HCT116 (cell line): ENCODE results near the gene DKK1. TPM values are rescaled to one million over a fixed set of nuclear protein-coding genes. Genes with fewer than 3 reads are reported as not detected.

Experiments used
- ATAC-seq: fragments of 200-7000 bp; cut with Tn5 transposase; 2 replicates; pipeline ENCODE4 v1.9.1; 2020; ENCODE audit warnings: mild to moderate bottlenecking, moderate library complexity
- BruUV-seq: library from RNA; stranded (reverse); fragments of 400-500 nt; replicated peaks from 2 replicates; lab custom pipeline; 2021; lab: Mats Ljungman, UMichigan
- CTCF ChIA-PET: fragments of 300-600 bp; sonication (Branson Sonifier 250); formaldehyde crosslinking; loops from one replicate; lab custom pipeline; 2021; ENCODE audit warnings: antibody characterized with exemption; lab: Charles Lee
- POLR2A ChIA-PET: fragments of 300-600, 350-600 bp; sonication (Branson Sonifier 250); formaldehyde crosslinking; loops from one replicate; lab custom pipeline; 2021; ENCODE audit warnings: antibody characterized with exemption; lab: Charles Lee
- RAD21 ChIA-PET, 2 experiments: fragments of 300-600 bp; sonication (Branson Sonifier 250); formaldehyde crosslinking; loops; one replicate each; lab custom pipeline; 2023; ENCODE audit warnings: low total read pairs in 2 of 2; ENCODE audit not compliant: uncharacterized antibody in 2 of 2, unreplicated experiment in 2 of 2, low non-redundant PET in 1 of 2; lab: Charles Lee
- DNase-seq: peaks from one replicate; pipeline ENCODE4 v3.0.0-alpha.2; 2010; ENCODE audit warnings: low read depth, low spot score
- H2AFZ ChIP-seq: fragments of 200-600 bp; shearing (Covaris generic), sonication (generic); 2 replicates; pipeline ENCODE4 v1.6.1; 2017; ENCODE audit warnings: low read depth, mixed run types, mixed read lengths, antibody characterized with exemption, low read length; ENCODE audit not compliant: poor library complexity, severe bottlenecking
- H3K27ac ChIP-seq: 2 replicates; pipeline ENCODE4 v1.5.1; 2012; ENCODE audit warnings: low read depth, low read length
- H3K27me3 ChIP-seq: fragments of 200-600 bp; sonication (generic); 2 replicates; pipeline ENCODE4 v1.6.1; 2016; ENCODE audit warnings: mixed run types, low read length, mixed read lengths; ENCODE audit not compliant: insufficient read depth
- H3K36me3 ChIP-seq, 2 experiments: fragments of 200-500 bp in 1 of 2; fragments of 200-600 bp in 1 of 2; sonication (Bioruptor generic) in 1 of 2; sonication (generic) in 1 of 2; 2 replicates each; pipeline versions ENCODE4 v1.5.1 to v1.6.1; 2014 to 2016; ENCODE audit warnings: low read length in 2 of 2, inconsistent platforms in 1 of 2, mixed read lengths in 1 of 2, mixed run types in 1 of 2; ENCODE audit not compliant: insufficient read depth in 2 of 2, control insufficient read depth in 1 of 2
- H3K4me1 ChIP-seq, 2 experiments: fragments of 200-600 bp in 1 of 2; sonication (generic) in 1 of 2; 2 replicates each; pipeline versions ENCODE4 v1.5.1 to v1.6.1; 2012 to 2017; ENCODE audit warnings: low read length in 2 of 2, inconsistent platforms in 1 of 2, mild to moderate bottlenecking in 1 of 2, mixed read lengths in 1 of 2, mixed run types in 1 of 2, moderate library complexity in 1 of 2; ENCODE audit not compliant: insufficient read depth in 2 of 2, control insufficient read depth in 1 of 2
- H3K4me2 ChIP-seq: fragments of 200-600 bp; sonication (generic); 2 replicates; pipeline ENCODE4 v1.6.1; 2017; ENCODE audit warnings: mixed run types, low read length, mixed read lengths
- H3K4me3 ChIP-seq, 2 experiments: fragments of 200-600 bp in 1 of 2; sonication (generic) in 1 of 2; replicated peaks in 1 of 2; 2 replicates each; pipeline ENCODE4 v1.5.1; 2011 to 2016; ENCODE audit warnings: low read length in 2 of 2, control low read depth in 1 of 2, low read depth in 1 of 2, mild to moderate bottlenecking in 1 of 2, mixed read lengths in 1 of 2, mixed run types in 1 of 2
- H3K79me2 ChIP-seq: fragments of 200-600 bp; sonication (generic); 2 replicates; pipeline ENCODE4 v1.6.1; 2017; ENCODE audit warnings: mild to moderate bottlenecking, mixed run types, low read length, moderate library complexity, mixed read lengths; ENCODE audit not compliant: insufficient read depth
- H3K9ac ChIP-seq: fragments of 200-600 bp; sonication (generic); 2 replicates; pipeline ENCODE4 v1.6.1; 2016; ENCODE audit warnings: low read length, mixed read lengths
- H3K9me2 ChIP-seq: fragments of 200-600 bp; sonication (generic), shearing (Covaris generic); 2 replicates; pipeline ENCODE4 v1.6.1; 2017; ENCODE audit warnings: mixed run types, mild to moderate bottlenecking, moderate library complexity; ENCODE audit not compliant: insufficient read depth
- H3K9me3 ChIP-seq, 2 experiments: fragments of 200-500 bp in 1 of 2; fragments of 200-600 bp in 1 of 2; sonication (Bioruptor generic) in 1 of 2; sonication (generic) in 1 of 2; 2 replicates each; pipeline ENCODE4 v1.6.1; 2014 to 2017; ENCODE audit warnings: low read length in 2 of 2, mixed read lengths in 2 of 2, inconsistent platforms in 1 of 2, low read depth in 1 of 2, mild to moderate bottlenecking in 1 of 2, mixed run types in 1 of 2, moderate library complexity in 1 of 2; ENCODE audit not compliant: control insufficient read depth in 1 of 2, insufficient read depth in 1 of 2
- H4K20me1 ChIP-seq: fragments of 200-600 bp; sonication (generic), shearing (Covaris generic); 2 replicates; pipeline ENCODE4 v1.6.1; 2017; ENCODE audit warnings: mixed run types, mild to moderate bottlenecking, moderate library complexity; ENCODE audit not compliant: insufficient read depth
- CBX3 ChIP-seq: IDR thresholded peaks from 2 replicates; pipeline ENCODE4 v1.6.1; 2012; ENCODE audit warnings: low read depth
- CEBPB ChIP-seq: IDR thresholded peaks from 2 replicates; pipeline ENCODE4 v1.6.1; 2012; ENCODE audit warnings: low read depth
- CTCF ChIP-seq, 3 experiments: fragments of 200-600 bp in 1 of 3; sonication (generic) in 1 of 3; IDR thresholded peaks in 2 of 3; conservative IDR thresholded peaks in 1 of 3; 2 replicates each; pipeline ENCODE4 v1.5.1; 2012 to 2017; ENCODE audit warnings: low read depth in 2 of 3, low read length in 2 of 3, antibody characterized with exemption in 1 of 3, borderline replicate concordance in 1 of 3, control low read depth in 1 of 3, mild to moderate bottlenecking in 1 of 3, mixed read lengths in 1 of 3, mixed run types in 1 of 3, moderate library complexity in 1 of 3; ENCODE audit not compliant: insufficient read depth in 1 of 3
- EGR1 ChIP-seq: IDR thresholded peaks from 2 replicates; pipeline ENCODE4 v1.6.1; 2012; ENCODE audit warnings: low read depth
- ELF1 ChIP-seq: IDR thresholded peaks from 2 replicates; pipeline ENCODE4 v1.6.1; 2012; ENCODE audit warnings: low read depth, borderline replicate concordance
- EZH2 ChIP-seq: fragments of 200-600 bp; sonication (generic); IDR thresholded peaks from 2 replicates; pipeline ENCODE4 v1.6.1; 2017; ENCODE audit warnings: antibody characterized with exemption, mixed run types
- EZH2phosphoT487 ChIP-seq: fragments of 200-600 bp; IDR thresholded peaks from 2 replicates; pipeline ENCODE4 v1.6.1; 2018; ENCODE audit warnings: antibody characterized with exemption, borderline replicate concordance
- JUND ChIP-seq: IDR thresholded peaks from 2 replicates; pipeline ENCODE4 v1.6.1; 2012
- POLR2A ChIP-seq: IDR thresholded peaks from 2 replicates; pipeline ENCODE4 v1.7.0; 2011; ENCODE audit warnings: borderline replicate concordance; ENCODE audit not compliant: insufficient read depth, insufficient read length; ENCODE audit errors: extremely low read depth
- RAD21 ChIP-seq: IDR thresholded peaks from 2 replicates; pipeline ENCODE4 v1.6.1; 2012; ENCODE audit warnings: low read depth, mild to moderate bottlenecking
- REST ChIP-seq: IDR thresholded peaks from 2 replicates; pipeline ENCODE4 v1.6.1; 2012; ENCODE audit warnings: low read depth
- SIN3A ChIP-seq: IDR thresholded peaks from 2 replicates; pipeline ENCODE4 v1.6.1; 2012; ENCODE audit warnings: low read depth
- SP1 ChIP-seq: IDR thresholded peaks from 2 replicates; pipeline ENCODE4 v1.6.1; 2012; ENCODE audit warnings: low read depth
- SRF ChIP-seq: IDR thresholded peaks from 2 replicates; pipeline ENCODE4 v1.6.1; 2012; ENCODE audit warnings: low read depth
- YY1 ChIP-seq: IDR thresholded peaks from 2 replicates; pipeline ENCODE4 v1.6.1; 2011; ENCODE audit warnings: low read length, low read depth, moderate library complexity, mild to moderate bottlenecking; ENCODE audit not compliant: insufficient replicate concordance; ENCODE audit errors: extremely low read depth
- ZBTB33 ChIP-seq: IDR thresholded peaks from 2 replicates; pipeline ENCODE4 v1.6.1; 2011; ENCODE audit warnings: mild to moderate bottlenecking, low read length, moderate library complexity; ENCODE audit not compliant: insufficient replicate concordance; ENCODE audit errors: extremely low read depth
- ZFX ChIP-seq: fragments of 450-650 bp; IDR thresholded peaks from 2 replicates; pipeline ENCODE4 v1.6.1; 2017
- ZNF274 ChIP-seq: fragments of 200-500 bp; sonication (Bioruptor generic); IDR thresholded peaks from 2 replicates; pipeline ENCODE4 v1.6.1; 2014; ENCODE audit warnings: mild to moderate bottlenecking, low read depth, low read length, inconsistent platforms
- intact Hi-C: fragments of 100-400 bp; cut with micrococcal nuclease; formaldehyde crosslinking; loops from 2 replicates; pipeline ENCODE4 v1.10.0; 2022
- total RNA-seq: library from RNA; stranded (reverse); gene quantifications from one replicate; pipeline ENCODE4 v1.2.1, GENCODE V29; 2021; ENCODE audit not compliant: unreplicated experiment

DKK1 gene
- total RNA-seq, 1 experiment from 2014 or later = 315 TPM

DNA sequence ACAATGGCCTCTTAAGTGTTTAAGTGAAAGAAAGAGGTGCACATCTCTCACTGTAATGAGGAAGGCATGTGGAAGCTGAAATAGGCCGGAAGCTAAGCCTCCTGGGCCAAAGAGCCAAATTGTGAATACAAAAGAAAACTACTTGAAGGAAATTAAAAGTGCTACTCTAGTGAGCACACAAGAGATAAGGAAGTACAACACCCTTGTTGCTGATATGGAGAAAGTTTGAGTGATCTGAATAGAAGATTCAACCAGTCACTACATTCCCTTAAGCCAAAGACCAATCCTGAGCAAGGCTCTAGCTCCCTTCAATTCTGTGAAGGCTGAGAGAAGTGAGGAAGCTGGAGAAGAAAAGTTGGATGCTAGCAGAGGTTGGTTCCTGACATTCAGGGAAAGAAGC is 8.2 kb downstream of the DKK1 start:
- RAD21 ChIA-PET = no interaction called here
- H3K27me3 ChIP-seq = no peaks in the 10 kb centered on the region
- H3K79me2 ChIP-seq = peaks cover under 1% of the 10 kb centered on the region; the same call in 1 of the 2 replicates
- H4K20me1 ChIP-seq = no peaks in the 10 kb centered on the region
- peak overlapping the region; percentile 51 for H2AFZ ChIP-seq
- ATAC-seq (no peak), DNase-seq (no peak)
- no peaks in the 10 kb centered on the region for H3K9me2 ChIP-seq
- POLR2A ChIA-PET = no interaction called here
- no peak overlapping the region for H3K9ac ChIP-seq
- no peak overlapping the region for H3K4me2 ChIP-seq
- no peak overlapping the region; the same call in 1 of the 2 replicates for H3K27ac ChIP-seq
- no peak for TF ChIP-seq ELF1
- TF ChIP-seq CEBPB = no peak
- TF ChIP-seq ZNF274 = no peak
- TF ChIP-seq CTCF (IDR thresholded peaks at IDR 0.05 in 2 of 3, conservative IDR thresholded peaks at IDR 0.05 in 1 of 3; ENCODE audit: borderline replicate concordance in 1 of 3, insufficient read depth in 1 of 3, low read depth in 2 of 3, low read length in 2 of 3) = no peak
- TF ChIP-seq YY1 = no peak
- TF ChIP-seq RAD21 = no peak
- no peak for TF ChIP-seq POLR2A
- TF ChIP-seq EZH2 = no peak
- no peak for TF ChIP-seq EGR1
- TF ChIP-seq SP1 = no peak
- no peak for TF ChIP-seq CBX3
- TF ChIP-seq JUND = no peak
- no peak for TF ChIP-seq EZH2phosphoT487
- no peak for TF ChIP-seq ZFX
- no peak for TF ChIP-seq SRF
- TF ChIP-seq REST = no peak
- no peak for TF ChIP-seq SIN3A
- no peak for TF ChIP-seq ZBTB33
- no peaks in the 10 kb centered on the region for H3K9me3 ChIP-seq
- 0 out of 4 replicates have a peak, but pooled peaks cover 0 to under 1% of the 10 kb centered on the region in 2 experiments for H3K36me3 ChIP-seq
- H3K4me3 ChIP-seq = no peak overlapping the region
- H3K4me1 ChIP-seq = peaks cover 36 to 52% of the 10 kb centered on the region in 2 experiments
- CTCF ChIA-PET = interaction anchor here (1.1 kb wide), 1 partner anchor 8 kb away, joined by 3 read pairs; the partner anchor contains the start of gene DKK1
- intact Hi-C loops = no loop called here
- BruUV-seq = no TSS peak
